GM15510 (cell line): Measurements from ENCODE around the gene SLC27A1.

Experiments
- POLR2A ChIP-seq: IDR thresholded peaks from 3 replicates; pipeline ENCODE4 v1.6.1; 2011; ENCODE audit warnings: borderline replicate concordance; ENCODE audit not compliant: insufficient read length; ENCODE audit errors: extremely low read depth

Gene SLC27A1

GRCh38 chr19:17469092-17469480 lies 1.2 kb upstream of the SLC27A1 start:
- no peak for TF ChIP-seq POLR2A

- no peak for TF ChIP-seq POLR2A
Observed at GRCh38 chr19:17469481-17470067, 750 bp upstream of the SLC27A1 start.

GRCh38 chr19:17471410-17472125 lies 1.2 kb downstream of the SLC27A1 start:
- TF ChIP-seq POLR2A, result no peak

GRCh38 chr19:17473041-17473440 lies 2.7 kb downstream of the SLC27A1 start:
- TF ChIP-seq POLR2A, result no peak

- no peak for TF ChIP-seq POLR2A
Observed at GRCh38 chr19:17475541-17476115, 5.3 kb downstream of the SLC27A1 start.

- TF ChIP-seq POLR2A, result no peak
Observed at GRCh38 chr19:17479325-17479791, 9.0 kb downstream of the SLC27A1 start.

- no peak for TF ChIP-seq POLR2A
Observed at GRCh38 chr19:17481986-17482385, 11.7 kb downstream of the SLC27A1 start.

GRCh38 chr19:17482877-17483604 lies 12.7 kb downstream of the SLC27A1 start:
- TF ChIP-seq POLR2A, result no peak

- TF ChIP-seq POLR2A, result no peak
Observed at GRCh38 chr19:17483605-17484002, 13.3 kb downstream of the SLC27A1 start.

- TF ChIP-seq POLR2A, result no peak
Observed at GRCh38 chr19:17484520-17485185, 14.3 kb downstream of the SLC27A1 start.

- no peak for TF ChIP-seq POLR2A
Observed at GRCh38 chr19:17486545-17487240, 16.4 kb downstream of the SLC27A1 start.

GRCh38 chr19:17487284-17488121 lies 17.2 kb downstream of the SLC27A1 start:
- no peak for TF ChIP-seq POLR2A
